GM03348 (cell line): ENCODE measurements around the gene PRKCZ.

ENCODE experiments used
- DNase-seq: peaks from one replicate; pipeline ENCODE4 v3.0.0; 2012; ENCODE audit warnings: low spot score

Gene PRKCZ

DNA sequence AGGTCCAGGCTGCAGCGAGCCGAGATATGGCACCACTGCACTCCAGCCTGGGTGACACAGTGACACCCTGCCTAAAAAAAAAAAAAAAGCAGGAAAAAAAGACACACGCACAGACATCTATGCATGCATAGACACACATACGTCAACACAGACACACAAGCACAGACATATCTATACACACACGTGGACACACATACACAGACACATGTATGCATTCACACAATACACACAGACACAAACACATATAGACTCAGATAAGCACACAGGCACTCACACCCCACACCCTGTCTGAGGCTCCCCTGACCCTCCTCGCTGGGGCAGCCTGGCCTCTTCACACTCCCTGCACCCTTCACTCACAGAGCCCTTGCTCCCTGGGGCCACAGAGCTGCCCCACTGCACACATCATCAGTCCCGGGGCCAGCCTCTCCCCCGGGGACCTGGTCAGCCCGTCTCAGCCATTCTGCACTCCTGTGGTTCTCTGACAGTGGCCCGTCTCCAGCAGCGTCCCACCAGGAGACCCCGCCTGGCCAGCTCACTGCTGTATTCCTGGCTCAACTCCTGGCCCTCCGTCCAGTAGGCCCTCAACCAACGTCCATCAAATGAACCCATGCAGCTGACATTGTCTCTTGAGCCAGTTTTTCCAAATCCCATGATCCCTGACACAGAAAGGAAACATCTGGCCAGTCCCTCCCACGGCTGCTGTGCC lies 4.6 kb upstream of the PRKCZ start:
- no peak for DNase-seq

DNA sequence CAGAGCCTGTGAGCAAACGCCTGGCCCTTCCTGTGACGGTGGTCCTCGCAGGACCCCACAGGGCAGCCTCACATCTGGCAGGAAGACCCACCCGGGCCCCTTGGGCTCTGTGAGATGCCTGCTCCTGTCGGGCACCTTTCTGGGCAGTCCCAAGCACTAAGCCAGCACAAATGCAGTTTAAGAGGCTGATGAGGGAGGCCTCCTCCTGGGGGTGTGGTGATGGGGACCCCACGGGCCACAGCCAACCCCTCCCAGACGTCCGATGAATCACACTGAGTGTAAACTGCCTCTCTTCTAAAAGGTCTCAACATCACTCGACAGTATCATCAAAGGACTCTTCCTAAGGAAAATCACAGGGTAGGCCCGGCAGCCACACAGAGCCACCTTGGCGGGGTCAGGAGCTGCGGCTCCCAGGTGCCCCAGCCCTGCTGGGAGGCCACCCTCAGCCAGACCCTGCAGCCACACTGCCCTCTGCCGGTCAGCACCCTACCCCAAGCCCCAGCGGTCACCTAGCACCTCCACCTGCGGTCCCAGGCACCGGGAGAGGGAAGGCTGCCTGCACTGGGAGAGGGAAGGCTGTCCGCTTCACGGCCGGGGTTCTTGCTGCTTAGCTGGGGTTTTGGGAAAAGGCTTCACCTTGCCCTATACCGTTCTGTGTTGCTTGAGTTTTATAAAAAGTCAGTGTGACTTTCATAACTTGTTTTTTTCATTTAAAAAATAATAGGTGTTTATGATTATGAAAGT lies 3.9 kb upstream of the PRKCZ start:
- DNase-seq, result peak; percentile 67

DNA sequence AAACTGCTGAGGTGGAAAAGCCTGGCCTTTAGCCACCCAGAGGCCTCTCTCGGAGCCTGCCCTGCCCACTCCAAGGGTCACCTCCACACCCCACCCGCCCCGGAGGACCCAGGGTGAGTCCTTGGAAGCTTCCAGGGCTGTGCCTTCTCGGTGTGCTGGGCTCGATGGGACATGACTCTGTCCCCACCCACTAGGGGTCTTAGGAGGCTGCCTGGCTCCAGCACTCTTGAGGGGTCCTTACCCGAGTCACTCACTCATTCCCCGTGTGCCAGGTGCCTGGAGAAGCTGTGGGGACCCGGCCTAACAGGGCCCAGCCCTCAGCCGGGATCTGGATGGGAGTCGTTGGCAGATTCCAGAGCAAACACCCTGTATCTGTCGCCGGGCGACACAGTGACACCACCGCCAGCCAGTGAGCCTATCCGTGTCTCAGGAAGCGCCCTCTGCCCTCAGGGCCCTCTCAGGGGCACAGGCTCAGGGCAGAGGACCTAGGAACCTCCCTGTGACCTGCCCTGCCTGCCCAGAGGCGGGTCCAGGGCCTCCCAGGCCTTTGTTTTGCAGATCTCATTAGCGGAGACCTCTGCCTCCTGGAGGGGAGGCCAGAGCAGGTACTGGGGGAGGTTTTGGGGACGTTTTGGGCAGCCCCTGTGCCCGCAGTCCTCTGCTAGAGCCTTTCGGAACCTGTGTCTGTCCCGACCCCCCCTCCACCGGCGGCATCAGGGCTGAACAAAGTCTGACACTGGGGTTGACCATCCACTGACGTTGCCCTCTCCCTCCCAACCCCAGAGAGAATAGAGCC lies 3.1 kb upstream of the PRKCZ start:
- DNase-seq, result no peak

DNA sequence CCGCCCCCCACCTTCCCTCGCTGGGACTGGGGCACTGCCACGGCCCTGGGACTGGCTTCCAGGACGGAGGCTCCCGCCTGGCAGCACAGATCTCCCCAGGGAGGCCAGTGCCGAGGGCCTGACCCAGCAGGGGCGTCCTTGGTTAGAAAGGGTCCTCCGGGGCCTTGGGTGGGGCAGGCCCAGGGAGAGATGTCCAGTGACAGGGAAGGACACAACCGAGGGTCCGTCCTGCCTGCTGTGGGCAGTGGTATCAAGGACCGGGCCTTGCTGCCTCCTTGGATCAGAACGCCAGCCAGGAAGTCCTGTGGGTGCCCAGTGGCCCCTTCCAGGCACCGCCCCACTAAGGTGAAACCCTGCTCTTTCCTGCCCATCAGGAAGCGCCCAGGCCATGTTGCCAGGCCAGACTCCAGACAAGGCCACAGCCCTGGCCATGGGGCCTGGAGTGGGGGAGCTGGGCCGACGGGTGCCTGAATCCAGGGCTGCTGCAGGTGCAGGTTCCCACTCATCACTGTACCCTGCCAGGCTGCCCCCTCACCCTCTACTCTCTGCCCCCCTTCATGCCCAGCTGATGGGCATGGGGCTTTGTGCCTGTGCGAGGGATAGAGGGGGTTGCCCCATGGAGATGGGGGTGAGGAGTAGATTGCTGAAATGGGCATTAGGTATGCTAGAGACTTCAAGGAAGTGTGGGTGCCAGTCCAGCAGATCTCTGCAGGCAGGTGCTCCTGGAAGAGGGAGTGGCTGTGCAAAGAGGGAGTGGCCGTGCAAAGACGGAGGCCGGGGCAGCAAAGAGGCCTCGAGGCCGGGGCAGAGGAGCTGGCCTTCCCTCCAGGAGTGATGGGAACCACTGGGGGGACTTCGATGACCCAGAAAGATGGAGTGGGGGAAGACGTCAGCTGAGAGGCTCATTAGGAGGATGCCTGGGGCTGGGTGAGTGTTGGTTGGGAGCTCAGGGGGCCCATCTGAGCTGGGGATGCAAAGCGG lies 2.2 kb upstream of the PRKCZ start:
- DNase-seq, result no peak

DNA sequence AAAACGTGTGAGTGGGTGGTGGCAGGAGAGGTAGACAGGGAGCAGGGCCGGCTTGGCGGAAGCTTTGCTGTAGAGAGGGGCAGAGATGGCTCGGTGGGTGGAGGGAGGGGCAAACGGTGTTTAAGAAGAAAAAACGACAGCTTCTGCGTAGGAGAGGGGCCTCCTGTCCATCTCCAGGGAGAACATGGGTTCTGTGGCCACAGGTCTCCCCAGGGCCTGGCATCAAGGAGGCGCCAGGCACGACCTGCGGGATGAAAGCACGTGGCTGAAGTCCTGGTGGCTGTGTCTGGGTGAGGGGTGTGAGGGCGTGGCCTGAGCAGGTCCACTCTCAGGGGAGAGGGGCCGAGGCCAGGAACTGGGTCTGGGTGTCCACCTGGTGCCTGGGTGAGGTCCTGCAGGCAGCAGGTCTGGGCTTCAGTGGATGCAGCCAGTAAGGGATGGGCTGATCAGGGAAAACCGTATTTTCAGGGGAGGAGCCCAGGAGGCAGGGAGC lies 940 bp upstream of the PRKCZ start:
- no peak for DNase-seq

DNA sequence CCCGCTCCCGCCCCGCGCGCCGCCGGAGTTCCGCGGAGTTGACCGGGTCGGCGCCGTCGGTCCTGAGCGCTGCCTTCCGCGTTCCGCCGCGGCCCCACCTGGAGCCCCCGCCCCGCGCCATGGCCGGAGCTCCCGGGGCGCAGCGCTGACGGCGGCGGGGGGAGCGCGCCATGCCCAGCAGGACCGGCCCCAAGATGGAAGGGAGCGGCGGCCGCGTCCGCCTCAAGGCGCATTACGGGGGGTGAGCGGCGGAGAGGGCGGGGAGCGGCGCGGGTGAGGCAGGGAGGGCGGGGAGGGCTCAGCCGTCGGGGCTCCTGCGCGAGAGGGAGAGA lies 216 bp downstream of the PRKCZ start:
- DNase-seq, result no peak

DNA sequence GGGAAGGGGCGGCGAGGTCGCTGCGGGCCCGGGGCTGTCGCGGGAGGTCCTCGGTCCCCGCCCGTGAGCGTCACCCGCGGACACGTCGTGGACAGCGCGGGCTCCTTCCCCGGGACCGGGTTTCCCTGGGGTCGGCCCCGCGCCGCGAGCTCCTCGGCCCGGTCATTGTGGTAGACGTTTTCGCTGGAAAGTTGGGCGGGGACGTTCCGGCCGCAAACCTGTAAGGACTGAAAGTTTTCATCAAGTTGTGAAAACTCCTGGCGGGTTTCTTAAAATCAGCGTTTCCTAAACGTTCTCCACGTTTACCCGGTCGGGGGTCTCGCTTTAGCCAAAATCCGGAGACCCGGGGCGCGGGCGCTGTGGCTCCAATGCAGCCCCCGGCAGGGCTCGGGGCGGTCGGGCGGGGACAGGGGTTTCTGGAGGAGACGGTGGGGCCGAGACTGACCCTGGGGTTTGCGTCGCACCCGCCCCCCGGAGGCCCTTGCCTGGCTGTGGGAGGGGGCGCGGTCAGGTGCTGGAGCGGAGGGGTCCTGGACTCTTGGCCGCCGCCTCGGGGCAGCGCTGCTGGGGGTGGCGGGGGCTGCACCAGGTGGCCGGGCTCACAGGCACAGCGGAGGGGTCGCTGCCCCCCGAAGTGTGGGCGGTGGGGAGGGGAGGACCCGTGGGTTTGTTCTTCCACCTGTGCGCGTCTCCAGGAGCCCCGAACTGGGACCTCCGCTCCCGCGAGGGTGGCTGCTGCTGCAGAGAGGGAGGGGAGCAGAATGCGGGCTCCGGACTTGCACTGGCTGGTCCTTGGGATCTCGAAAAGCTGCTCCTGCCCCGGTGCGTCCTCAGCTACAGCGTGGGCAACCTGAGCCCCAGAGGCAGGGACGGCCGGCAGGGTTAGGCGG lies 827 bp downstream of the PRKCZ start:
- no peak for DNase-seq

DNA sequence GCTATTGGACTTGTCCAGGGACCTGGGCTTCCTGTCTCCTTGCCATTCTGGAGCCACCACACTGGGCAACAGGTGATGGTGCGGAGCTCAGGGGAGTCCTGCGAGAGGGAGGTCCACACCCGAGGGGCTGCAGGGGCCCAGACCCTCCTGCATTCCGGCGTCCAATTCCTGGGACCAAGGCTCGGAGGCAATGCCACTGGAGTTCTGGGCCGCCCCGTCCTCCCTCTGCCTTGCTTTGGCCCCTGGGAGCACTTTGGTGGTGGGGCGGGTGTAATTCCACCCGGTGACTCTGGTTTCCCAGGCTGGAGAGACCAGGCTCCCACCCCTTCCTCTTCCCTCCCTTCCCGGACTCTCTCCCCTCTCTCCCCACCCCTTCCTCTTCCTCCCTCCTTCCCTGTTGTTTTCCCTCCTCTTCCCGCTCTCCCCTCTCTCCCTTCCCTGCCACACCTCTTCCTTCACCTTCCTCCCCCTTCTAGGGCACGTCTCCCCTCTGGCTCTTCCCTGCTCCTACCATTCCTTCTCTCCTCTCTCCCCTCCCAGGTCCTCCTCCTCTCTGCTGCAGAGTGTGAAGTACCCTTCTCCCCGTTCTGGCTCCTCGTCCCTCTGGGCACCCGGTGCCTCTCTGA lies 2.0 kb downstream of the PRKCZ start:
- DNase-seq, result no peak

DNA sequence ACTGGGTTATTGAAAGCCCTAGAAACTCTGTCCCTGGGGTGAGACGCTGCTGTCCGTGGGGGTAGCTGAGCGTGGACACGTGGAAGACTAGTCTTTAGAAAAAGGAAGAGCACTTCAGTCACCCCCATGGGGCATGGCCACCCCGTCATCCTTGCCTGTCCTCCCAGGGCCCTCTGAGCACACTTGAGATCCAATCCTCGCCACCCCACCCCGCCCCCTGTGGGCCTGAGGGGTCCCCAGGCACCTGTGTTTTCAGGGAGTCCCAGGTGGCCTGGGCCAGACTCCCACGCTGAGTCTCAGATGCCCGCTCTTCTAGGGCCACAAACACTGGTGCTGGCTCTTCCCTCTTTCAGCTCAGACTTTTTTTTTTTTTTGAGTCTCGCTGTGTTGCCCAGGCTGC lies 2.5 kb downstream of the PRKCZ start:
- no peak for DNase-seq

DNA sequence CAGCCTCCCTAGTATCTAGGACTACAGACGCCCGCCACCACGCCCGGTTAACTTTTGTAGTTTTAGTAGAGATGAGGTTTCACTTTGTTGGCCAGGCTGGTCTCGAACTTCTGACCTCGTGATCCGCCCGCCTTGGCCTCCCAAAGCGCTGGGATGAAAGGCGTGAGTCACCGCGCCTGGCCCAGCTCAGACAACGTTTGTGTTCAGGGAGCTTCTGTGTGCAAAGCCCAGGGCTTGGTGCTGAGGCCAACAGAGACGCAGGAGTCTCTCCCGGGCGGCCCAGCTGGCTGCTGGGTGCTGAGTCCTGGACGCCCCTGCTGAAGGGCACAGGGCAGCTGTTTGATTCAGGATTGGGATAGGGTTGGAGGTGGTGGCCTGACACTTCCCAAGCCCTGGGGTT lies 3.0 kb downstream of the PRKCZ start:
- no peak for DNase-seq

DNA sequence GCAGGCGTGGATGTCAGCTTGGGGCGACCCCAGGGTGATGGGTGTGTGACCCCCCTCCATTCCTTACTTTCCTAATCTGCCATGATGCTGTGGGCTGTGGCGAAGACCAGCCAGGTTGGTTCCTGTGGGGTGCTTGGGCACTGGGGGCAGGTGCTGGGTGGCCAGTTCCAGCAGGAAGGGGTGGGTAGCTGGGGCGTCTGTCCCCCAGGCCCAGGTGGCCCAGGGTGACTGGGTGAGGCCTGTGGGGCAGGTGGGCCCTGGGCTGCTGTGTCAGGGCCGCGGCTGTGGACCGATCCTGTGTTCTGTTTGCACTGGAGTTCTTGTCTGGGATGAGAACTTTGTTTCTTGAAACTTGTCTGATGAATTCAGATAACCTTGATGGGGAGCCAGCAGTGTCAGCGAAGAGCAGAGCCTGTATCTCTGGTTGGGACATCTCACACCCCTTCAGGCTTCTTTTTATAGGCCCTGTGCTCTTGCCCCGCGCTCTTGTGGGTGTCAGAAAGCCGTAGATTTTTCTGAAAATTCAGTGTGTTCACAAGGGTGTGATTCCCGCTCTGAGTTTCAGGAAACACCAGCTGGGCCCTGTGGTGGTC lies 3.7 kb downstream of the PRKCZ start:
- DNase-seq, result no peak

DNA sequence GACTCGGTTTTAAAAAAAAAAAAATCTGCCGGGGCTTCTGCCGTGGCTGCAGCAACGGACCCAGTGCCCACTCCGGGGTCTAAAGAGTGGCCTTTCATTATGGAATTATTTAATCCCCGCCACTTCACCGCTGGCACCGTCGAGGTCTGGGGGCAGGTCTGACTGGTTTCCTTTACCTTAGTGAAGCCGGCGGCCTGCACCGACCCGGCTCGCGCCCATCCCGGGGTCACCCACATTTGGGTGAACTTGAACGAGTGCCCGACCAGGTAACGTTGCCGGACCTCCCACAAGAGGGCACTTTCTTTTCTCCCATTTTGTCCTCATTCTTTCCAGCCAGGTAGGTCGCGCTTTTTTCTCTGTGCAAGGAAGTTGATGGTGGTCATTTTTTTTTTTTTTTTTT lies 4.3 kb downstream of the PRKCZ start:
- no peak for DNase-seq

DNA sequence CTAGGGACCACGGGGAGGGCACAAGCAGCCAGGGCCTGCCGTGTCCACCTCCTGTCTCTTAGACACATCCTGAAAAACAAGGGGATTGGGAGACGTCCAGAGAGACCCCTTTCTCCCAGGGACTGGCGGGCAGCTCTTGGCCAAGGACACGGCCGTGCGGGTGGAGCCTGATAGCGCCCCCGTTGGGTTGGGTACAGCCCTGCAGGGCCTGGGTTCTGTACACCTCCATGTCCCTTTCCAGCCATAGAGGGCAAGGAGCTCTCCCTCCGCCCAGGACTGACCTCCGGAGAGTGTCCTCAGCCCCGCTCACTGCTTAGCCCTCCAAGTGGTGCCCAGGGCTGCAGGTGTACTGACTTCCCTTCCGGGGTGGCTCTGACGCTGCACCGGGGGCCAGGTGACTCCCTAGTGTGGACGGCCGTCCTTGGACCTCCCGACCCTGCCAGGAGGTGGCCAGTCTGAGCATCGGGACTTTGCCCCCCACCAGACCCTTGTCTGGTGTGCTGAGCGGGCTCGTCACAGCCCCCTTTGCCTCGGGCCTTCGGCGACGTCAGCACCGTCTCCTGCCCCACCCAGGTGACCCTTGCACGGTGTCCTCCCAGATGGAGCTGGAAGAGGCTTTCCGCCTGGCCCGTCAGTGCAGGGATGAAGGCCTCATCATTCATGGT lies 5.8 kb downstream of the PRKCZ start:
- no peak for DNase-seq

DNA sequence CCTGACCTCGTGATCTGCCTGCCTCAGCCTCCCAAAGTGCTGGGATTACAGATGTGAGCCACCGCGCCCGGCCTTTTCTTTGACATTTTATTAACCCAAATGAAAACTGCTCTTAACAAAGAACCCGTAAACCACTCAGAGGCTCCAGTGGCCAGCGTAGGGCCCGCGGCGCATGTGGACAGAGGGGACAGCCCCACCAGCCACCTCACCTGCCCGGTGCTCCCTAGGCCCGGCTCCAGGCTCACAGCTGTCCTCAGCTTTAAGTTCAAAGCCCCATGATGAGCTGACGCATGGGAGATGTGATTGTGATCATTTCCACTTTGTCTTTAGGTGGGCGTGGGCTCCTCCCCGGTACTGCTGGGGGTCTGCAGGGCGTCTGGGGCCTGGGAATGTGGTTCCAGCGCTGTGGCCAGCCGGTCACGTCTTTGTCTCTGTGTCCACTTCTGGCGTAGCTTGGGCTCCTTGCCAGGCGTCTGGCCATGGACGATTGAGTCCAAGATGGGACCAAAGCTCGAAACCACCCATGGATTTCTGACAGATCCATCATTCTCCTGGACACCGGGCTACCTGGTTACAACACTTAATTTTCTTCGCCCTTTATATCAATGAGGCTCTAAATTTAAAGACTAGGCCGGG lies 6.9 kb downstream of the PRKCZ start:
- no peak for DNase-seq

DNA sequence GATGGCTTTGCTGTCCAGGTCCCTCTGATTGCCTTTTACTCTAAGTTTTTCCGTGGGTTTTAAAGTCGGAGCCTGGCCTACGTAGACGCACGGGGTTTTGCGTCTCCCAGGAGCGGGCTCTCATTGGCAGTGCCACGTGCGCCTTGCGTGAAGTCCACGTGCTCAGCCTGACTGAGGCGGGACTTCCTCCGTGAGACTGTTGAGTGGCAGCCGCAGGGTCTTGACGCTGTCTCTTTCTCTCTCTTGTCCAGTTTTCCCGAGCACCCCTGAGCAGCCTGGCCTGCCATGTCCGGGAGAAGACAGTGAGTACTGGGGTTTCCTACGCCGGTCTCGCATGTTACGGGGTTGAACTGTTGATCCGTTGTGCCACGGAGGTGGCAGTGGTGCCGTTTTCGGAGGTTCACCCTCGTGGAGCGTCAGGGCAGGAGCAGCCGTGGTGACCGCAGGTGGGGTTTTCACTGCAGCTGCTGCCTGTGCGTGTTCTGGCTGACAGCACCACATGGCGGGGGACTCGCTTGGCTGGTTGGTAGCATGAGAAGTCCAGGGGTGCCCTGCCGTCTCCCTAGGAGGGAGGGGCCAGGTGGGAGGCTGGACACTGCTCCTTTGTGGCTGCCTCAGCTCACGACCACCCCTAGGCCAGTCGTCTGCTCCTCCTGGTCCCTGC lies 9.2 kb downstream of the PRKCZ start:
- DNase-seq, result no peak

DNA sequence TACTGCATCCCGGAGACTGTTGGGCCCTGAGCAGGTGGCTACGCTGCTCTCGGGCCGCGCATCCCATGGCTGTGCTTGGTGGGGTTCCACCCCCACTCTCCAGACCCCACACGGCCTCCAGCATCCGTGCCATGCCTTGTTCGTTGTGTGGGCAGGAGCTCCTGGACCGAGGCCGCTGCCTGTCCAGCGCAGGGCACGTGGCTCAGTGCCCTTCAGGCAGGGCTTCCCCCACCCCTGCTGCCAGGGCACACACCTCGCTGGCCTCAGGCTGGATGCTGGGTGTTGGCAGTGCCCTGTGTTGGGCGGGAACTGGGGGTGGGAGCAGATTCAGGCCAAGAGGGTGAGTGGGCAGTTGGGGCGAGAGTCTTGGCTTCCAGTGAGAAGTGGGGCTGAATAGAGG lies 9.9 kb downstream of the PRKCZ start:
- no peak for DNase-seq

DNA sequence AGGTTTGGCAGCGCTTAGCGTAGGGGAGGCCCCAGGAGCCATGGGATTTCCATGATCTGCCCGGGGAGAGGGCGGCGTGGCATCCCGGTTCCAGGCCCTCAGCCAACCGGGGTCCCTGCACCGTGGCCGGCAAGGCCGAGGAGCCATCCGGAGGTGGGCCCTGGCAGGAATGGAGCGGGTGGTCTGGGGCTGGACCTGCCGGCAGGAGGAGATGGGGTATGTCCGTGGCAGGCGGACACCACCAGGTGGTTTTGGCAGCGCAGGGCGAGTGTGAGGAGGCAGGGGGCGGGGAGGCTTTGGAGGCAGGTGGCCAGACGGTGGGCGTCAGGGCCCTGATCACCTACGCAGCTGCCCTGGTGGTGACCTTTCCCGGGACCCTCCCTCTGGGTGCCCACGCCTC lies 10.3 kb downstream of the PRKCZ start:
- DNase-seq, result no peak

DNA sequence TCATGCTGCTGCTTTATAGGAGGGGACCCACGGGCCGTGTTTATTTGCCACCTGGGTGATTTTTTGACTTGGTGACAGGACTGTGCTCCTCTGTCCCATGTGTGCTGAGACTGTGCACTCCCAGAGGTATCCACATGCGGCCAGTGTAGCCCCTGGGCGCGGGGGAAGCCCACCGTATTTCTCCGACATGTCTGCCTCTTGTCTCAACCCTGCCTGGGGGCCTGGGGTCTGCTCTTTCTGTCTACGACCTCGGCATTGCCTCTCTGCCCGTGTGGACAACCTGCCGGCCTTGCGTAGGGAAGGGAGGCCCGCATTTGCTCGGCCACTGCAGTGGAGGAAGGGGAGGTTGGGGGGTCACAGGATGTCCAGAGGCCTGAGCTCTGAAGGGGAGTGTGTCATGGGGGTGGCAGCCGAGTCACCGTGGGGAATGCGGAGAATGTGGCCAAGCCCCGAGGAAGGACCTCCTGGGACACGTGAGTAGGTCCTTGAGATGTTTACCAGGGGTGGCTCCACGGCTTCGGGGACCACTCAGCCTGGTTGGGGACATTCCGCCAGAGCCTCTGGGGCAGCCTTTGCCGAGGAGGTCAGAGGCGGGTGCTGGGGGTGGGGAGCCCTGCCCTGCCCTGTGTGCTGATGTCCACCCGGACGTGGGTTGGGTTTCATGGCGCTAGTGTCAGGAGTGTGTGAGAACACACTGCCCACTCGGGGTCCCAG lies 11.0 kb downstream of the PRKCZ start:
- no peak for DNase-seq
